Chondrocyte (in vitro differentiated cells): ENCODE data around the gene RFX7. TPM values are rescaled to one million over a fixed set of nuclear protein-coding genes. Genes with fewer than 3 reads are reported as not detected.

ENCODE experiments used
- DNase-seq: peaks from one replicate; pipeline ENCODE4 v3.0.0; 2021; ENCODE audit warnings: mixed read lengths, low spot score
- H3K27ac Mint-ChIP-seq: one replicate; pipeline ENCODE4 v1.8.0; 2021; ENCODE audit warnings: mild to moderate bottlenecking, moderate library complexity, mixed read lengths; ENCODE audit not compliant: unreplicated experiment
- H3K27me3 Mint-ChIP-seq: 2 replicates; pipeline ENCODE4 v1.8.0; 2021; ENCODE audit warnings: low read depth, mixed read lengths
- H3K36me3 Mint-ChIP-seq: 2 replicates; pipeline ENCODE4 v1.8.0; 2021; ENCODE audit warnings: low read depth, mixed read lengths
- H3K4me1 Mint-ChIP-seq: 2 replicates; pipeline ENCODE4 v1.8.0; 2021; ENCODE audit warnings: low read depth, mild to moderate bottlenecking, mixed read lengths
- H3K4me3 Mint-ChIP-seq: one replicate; pipeline ENCODE4 v1.8.0; 2021; ENCODE audit warnings: mild to moderate bottlenecking, moderate library complexity, mixed read lengths; ENCODE audit not compliant: unreplicated experiment
- H3K9me3 Mint-ChIP-seq: 2 replicates; pipeline ENCODE4 v1.8.0; 2021; ENCODE audit warnings: low read depth, mixed read lengths
- total RNA-seq: library from RNA; stranded (reverse); gene quantifications from 3 replicates; pipeline ENCODE4 v1.2.1, GENCODE V29; 2021
- TF ChIP-seq, protein P1 (sequence below): fragments of 200-600 bp; sonication (generic); IDR thresholded peaks from 2 replicates; pipeline ENCODE4 v1.5.0; 2021; ENCODE audit warnings: antibody characterized with exemption, mild to moderate bottlenecking, moderate library complexity

The RFX7 gene
- total RNA-seq, 1 donor from 2014 or later, result 17.8 TPM

DNA sequence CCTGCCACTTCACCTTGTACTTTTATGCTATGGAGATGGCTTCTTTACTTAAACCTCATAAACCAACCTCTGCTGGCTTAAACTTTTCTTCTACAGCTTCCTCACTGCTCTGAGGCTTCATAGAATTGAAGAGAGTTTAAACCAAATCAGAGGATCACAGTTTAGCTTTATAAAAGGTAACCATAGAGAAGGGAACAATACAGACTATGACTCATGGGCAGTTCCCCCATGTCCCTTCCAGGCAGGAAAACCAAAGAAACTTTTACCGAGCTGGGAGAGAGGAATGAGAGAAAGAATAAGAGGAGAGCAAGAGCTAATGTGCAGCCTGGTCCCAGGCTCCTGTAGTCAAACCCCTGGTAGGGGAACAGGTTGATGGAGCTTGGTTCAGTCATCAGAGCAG lies 196.3 kb downstream of the RFX7 start:
- H3K27me3 Mint-ChIP-seq, result no peaks in the 10 kb centered on the region
- TF ChIP-seq, protein P1, sequence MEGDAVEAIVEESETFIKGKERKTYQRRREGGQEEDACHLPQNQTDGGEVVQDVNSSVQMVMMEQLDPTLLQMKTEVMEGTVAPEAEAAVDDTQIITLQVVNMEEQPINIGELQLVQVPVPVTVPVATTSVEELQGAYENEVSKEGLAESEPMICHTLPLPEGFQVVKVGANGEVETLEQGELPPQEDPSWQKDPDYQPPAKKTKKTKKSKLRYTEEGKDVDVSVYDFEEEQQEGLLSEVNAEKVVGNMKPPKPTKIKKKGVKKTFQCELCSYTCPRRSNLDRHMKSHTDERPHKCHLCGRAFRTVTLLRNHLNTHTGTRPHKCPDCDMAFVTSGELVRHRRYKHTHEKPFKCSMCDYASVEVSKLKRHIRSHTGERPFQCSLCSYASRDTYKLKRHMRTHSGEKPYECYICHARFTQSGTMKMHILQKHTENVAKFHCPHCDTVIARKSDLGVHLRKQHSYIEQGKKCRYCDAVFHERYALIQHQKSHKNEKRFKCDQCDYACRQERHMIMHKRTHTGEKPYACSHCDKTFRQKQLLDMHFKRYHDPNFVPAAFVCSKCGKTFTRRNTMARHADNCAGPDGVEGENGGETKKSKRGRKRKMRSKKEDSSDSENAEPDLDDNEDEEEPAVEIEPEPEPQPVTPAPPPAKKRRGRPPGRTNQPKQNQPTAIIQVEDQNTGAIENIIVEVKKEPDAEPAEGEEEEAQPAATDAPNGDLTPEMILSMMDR, result no peak
- H3K4me1 Mint-ChIP-seq, result peaks cover 5% of the 10 kb centered on the region
- no peak for DNase-seq
- H3K4me3 Mint-ChIP-seq, result no peak overlapping the region
- H3K9me3 Mint-ChIP-seq, result peaks cover 5% of the 10 kb centered on the region
- H3K36me3 Mint-ChIP-seq, result peaks cover 2% of the 10 kb centered on the region
- H3K27ac Mint-ChIP-seq, result no peak overlapping the region

DNA sequence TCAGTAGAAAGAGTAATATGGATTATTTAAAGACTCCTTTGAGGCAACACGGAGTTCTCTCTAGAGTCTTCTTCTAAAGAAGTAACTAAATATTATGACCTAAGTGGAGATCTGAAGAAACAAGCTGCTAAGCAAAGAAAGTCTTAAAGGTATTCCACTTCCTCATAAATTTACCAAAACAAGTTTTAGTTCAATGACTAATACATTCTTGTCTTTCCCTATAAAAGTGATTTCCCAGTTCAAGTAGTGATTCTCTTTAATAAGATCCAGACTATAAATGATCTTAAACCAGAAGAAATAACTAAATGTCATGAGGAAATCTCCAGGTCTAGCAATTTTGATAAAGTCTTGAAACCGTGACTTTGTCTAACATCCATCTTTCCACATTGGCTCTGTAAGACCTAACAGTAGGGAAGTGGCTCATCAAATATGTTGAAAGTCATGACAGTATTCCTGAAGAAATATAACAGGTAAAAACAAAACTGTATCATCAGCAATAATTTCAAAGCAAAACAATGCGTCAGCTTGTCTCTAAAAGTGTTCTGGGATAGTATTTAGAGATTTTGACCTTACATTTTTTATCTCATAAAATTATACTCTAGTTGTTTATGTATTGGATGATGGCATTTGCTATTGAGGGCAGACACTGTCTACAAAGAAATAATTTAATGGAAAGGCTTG lies 198.5 kb downstream of the RFX7 start:
- Mint-ChIP-seq H3K27ac (no peak overlapping the region), H3K9me3 (peaks cover 5% of the 10 kb centered on the region), H3K27me3 (no peaks in the 10 kb centered on the region), H3K36me3 (peaks cover 2% of the 10 kb centered on the region), H3K4me3 (no peak overlapping the region), H3K4me1 (peaks cover 13% of the 10 kb centered on the region)
- DNase-seq, result no peak
- TF ChIP-seq, protein P1, result no peak

DNA sequence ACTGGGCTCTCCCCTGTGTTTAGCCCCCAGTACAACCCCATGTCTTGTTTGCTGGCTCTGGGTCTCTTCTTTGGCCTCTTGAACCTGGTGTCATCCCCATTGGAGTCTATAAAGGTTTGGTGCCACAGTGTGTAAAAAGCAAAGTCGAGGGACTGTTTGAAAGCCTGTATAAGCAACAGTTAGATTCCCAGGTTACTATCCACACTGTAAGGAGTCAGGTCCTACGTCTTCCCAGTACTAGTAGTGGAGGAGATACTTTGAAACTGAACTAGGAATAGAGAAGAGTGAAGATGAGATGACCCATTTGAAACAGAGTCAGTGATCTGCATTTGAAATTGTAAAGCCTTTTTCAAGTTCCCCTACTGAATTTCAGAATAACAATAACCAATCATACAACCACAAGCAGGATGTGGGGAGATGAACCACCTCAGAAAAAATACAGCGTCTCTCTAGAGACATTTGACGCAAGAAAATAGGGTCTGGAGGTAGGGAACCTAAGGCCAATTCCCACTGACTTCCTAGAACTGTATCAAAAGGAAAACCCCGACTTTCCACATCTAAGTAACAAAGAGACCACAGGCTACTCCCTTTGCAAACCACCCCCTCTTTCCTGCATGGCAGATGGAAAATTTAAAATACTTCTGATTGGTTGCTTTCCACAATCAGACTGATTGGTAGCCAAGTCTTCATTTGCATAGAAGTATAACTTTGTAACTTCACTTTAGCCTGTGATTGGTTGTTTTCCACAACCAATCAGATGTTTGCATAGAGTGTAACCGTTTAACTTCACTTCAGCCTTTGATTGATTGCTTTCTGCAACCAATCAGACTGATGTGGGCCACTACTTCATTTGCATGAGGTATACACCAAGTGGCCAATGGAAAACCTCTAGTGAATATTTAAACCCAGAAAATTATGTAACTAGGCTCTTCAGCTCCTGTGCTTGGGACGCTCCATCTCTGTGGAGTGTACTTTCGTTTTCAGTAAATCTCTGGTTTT lies 200.4 kb downstream of the RFX7 start:
- Mint-ChIP-seq H3K27ac (no peak overlapping the region), H3K36me3 (peaks cover 2% of the 10 kb centered on the region), H3K4me3 (no peak overlapping the region), H3K9me3 (peaks cover 5% of the 10 kb centered on the region), H3K27me3 (no peaks in the 10 kb centered on the region), H3K4me1 (peaks cover 23% of the 10 kb centered on the region)
- no peak for DNase-seq
- TF ChIP-seq, protein P1, result no peak

DNA sequence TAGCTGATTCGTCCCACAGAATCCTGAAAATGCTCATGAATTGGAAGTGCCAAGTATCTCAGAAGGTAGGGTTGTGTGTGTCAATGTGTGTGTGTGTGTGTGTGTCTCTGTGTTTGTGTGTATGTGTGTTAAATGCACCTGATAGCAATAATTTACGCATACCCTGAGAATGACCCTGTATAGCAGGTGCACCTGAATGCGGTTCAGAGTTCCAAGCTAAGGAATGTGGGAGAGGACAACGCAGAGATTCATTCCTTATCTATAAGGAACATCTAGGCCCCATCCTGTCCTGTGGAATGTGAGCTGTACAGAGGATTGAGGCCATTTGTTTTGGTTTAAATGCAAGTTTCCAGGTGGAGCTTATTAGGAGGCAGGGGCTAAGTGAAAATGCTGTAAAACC lies 201.2 kb downstream of the RFX7 start:
- Mint-ChIP-seq H3K27me3 (no peaks in the 10 kb centered on the region), H3K4me3 (no peak overlapping the region), H3K36me3 (no peaks in the 10 kb centered on the region), H3K4me1 (peaks cover 21% of the 10 kb centered on the region), H3K9me3 (peaks cover 5% of the 10 kb centered on the region), H3K27ac (no peak overlapping the region)
- TF ChIP-seq, protein P1, result no peak
- DNase-seq, result no peak

DNA sequence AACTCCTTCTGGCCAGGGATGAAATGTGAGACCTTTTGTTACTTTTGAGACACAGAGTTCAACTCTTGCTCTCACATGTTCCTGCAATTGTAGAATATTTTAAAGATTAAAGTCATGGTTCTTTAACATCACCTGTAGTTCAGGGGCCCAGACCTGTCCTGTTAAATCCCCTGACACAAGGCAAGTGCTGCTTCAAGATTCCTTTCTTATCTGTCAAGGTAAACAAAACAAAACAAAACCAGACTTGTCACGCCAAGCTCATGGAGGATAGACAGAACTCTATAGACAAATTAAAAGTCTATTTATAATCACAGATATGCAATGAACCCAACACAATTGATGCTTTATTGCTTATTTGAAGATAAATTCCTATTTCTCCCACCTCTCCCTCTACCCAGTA lies 201.6 kb downstream of the RFX7 start:
- Mint-ChIP-seq H3K27me3 (no peaks in the 10 kb centered on the region), H3K36me3 (no peaks in the 10 kb centered on the region), H3K4me1 (peaks cover 18% of the 10 kb centered on the region), H3K27ac (no peak overlapping the region), H3K9me3 (peaks cover 5% of the 10 kb centered on the region), H3K4me3 (no peak overlapping the region)
- TF ChIP-seq, protein P1, result no peak
- DNase-seq, result no peak
